DMS 273 (cell line): ENCODE results near the gene OXER1.
A peak's percentile ranks its signal among the peaks of the same experiment; 100 is the strongest.

Source experiments
- DNase-seq: peaks from one replicate; lab custom pipeline; 2025; ENCODE audit not compliant: unreplicated experiment; lab: John Stamatoyannopoulos, UW

Gene OXER1

GRCh38 chr2:42764096-42764495 lies at the start of gene OXER1:
Gene OXER1 (minus strand): TSS chr2:42764135. CDS start chr2:42764062, 73 bp downstream.
- DNase-seq: no peak

DNA sequence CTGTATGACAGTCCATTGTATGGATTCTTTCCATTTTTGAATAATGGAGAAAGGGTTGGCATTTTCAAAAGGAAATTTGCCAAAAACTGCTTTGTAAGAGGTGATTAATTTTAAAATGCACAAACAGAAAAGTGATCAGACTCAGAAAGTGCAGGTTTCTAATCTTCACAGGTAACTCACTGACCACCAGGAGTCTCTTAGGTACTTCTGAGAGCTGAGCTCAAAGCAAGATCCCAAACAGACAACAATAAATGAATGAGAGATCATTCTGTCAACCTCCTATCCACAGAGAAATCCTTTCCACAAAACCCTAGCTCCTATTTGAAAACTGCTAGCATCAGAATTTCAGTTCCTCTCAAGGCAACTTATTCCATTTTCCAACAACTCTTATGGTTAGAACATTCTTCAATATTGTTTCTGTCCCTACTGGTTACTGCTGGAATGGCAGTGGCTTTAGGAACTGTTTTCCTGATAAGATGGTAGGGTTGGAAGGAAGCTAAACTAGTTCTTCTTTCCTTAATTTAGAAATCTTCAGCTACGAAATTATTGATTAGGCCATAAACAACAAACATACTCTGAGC lies 49.1 kb upstream of the OXER1 start:
- DNase-seq: peak; percentile 71

DNA sequence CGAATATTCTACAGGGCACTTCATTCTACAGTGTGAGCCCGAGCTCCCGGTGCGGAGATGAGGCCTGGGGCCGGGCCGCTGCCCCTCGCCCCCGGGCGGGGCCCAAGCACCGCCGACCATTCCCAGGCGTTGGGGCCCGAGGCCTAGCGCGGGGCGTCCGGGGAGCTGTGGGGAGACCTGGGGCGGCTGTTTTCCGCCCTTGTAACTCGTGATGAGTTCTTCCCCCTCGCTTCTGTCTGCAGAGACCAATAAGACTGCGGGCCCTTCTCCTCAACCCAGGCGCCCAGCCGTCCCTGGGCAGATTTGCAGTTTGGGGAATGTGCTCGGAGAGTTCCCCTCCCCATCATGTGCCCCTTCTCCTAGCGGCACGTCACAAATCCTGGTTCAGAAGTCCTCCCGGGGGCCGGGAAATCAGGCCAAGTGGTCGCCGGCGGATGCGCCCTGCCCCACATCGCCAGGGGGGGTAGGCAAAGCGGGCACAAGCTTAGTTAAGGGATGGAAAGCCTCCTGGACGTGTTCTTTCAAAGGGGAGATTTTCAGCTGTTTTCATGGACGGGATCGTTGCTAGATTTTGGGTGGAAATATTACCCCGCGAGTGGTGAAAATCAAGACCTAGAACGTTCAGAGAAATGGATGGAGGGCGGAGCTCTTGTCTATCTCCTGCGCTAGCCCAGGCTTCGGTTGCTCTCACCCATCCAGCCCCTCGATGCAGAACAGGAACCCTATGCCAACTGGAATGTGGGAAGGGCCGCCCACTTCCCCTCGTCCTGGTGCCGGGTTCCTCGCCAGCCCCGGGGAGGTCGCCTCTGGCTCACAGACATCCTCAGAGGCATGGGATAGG lies 47.3 kb upstream of the OXER1 start:
- peak; percentile 77 for DNase-seq

GRCh38 chr2:42810121-42810970 lies 46.4 kb upstream of the OXER1 start:
- DNase-seq: peak; percentile 96

GRCh38 chr2:42809819-42810120 lies 45.8 kb upstream of the OXER1 start:
- DNase-seq: peak; percentile 95

DNA sequence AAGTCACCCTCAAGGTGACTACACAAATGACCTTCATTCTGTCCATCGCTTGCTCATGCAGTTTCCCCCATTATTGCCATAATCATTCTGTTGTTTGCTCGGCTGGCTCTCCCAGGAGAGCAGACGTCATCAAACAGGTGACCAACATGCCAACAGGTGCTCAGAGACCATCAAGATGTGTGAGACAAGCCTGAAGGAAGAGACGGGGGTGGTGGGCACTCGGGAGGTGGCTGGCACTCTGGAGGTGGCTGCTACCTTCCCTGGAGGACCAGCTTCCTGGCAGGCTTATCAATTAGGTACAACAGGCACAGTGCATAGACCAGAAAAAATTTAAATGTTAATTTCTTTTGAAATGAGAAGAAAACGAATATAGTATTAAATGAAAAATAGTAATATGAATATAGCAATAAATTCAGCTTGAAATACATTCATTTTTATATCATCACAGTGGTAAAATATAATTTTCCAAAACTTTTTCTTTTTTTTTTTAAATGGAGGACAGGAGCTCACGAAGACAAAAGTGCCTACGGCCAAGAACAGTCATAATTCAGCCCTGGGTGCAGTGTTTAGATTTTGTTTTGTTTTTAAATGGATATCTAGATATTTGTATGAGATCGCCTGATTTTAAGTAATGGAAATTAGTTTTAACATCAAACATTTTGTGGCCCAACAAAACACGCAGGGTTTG lies 45.3 kb upstream of the OXER1 start:
- DNase-seq: no peak

DNA sequence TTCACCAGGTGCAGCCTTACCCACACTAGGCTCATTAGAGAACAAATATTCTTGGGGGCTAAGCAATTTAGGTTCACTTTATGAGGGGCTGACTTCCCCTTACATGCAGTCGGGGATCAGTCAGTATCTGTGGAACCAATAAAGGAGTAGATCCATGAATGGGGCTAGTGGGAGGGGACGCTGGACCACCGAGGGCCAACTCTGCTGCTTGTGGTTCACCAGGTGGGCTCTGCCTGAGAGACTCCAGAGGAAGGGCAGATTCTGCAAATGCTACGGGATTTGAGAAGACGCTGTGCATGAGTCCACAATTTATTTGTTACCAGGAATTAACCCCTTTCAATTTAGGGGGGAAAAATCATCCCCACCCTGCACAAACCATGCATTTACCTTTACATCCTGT lies 44.4 kb upstream of the OXER1 start:
- DNase-seq: no peak

- DNase-seq: no peak
Measured at GRCh38 chr2:42806786-42807185, 42.9 kb upstream of the OXER1 start.

DNA sequence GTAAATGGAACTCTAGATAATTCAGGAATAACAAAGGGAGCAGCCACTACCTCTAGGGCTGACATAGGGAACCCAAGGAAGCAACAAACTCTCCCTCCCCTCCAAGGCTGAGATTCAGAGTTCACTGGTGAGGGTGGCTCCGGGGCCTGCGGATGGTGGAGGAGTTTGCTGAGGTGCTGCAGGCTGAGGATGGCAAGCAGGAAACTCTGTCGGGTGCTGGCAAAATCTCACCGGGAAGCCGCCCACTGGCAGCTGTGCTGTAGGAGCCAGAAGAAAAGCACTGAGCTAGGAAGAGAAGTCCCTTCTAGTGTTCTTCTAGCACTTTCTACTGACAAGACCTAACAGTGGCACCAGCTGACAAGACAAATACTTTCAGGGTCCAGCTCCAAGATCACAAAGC lies 41.0 kb upstream of the OXER1 start:
- DNase-seq: no peak

DNA sequence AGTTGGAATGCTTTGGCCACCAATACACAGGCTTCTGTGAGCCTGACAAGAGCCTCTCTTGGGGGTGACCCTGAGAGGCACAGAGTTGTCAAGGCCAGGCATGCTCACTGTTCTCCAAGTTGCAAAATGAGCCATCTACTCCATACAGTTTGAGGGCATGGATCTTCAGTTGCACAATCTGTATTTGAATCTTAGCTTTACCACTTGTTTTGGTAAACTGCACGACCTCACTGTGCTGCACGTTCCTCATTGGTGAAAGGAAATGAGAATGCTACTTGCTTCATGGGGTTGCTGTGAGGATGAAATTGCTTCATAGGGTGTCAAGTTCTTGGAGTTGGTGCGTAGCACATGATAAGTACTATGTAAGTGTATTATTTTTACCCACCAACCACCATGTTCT lies 40.4 kb upstream of the OXER1 start:
- DNase-seq: no peak

DNA sequence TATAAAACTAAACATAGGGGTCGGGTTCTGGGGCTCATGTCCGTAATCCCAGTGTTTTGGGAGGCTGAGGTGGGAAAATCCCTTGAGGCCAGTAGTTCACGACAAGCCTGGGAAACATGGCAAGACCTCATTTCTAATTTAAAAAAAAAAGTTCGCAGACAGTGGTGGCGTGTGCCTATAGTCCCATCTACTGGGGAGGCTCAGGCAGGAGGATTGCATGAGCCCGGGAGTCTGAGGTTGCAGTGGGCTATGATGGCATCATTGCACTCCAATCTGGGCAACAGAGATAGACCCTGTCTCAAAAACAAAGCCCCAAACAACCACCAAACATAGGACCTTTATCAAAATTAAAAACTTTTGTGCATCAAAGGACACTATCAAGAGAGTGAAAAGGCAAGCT lies 38.2 kb upstream of the OXER1 start:
- no peak for DNase-seq

DNA sequence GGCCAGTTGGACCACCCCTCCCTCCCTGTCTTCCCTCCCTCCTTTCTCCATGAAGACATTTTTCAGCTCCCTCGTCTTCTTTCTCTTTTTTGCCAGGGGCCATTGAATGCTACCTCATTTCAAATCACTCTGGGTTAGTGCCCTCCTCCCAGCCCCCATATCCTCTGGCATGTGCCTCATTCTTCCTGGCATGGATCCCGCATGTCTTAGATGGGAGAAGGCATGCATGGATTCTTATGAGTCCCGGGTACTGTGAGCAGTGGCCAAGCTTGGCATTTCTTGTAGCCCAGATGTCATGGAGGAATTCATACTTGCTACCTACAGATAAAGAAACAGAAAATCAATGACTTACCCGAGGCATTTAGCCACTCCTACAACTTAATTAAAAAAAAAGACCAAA lies 37.4 kb upstream of the OXER1 start:
- no peak for DNase-seq

DNA sequence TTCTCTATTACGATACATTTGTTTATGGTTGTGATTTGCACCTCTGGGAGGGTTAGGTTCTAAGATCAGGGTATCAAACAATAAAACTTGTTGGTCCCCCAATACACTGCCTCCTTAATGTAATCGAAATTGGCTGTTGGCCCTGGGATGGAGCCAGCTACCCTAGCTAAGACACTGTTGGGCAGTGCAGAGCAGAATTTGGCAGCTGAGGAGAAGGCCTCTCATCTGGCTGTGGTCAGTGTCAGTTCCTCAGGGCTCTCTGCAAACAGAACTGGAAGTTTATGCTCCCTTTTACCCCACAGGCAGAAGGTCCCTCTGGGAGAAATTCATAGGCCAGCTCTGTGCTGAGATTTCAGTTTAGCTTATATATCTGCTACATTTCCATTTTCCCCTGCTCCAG lies 37.0 kb upstream of the OXER1 start:
- no peak for DNase-seq

DNA sequence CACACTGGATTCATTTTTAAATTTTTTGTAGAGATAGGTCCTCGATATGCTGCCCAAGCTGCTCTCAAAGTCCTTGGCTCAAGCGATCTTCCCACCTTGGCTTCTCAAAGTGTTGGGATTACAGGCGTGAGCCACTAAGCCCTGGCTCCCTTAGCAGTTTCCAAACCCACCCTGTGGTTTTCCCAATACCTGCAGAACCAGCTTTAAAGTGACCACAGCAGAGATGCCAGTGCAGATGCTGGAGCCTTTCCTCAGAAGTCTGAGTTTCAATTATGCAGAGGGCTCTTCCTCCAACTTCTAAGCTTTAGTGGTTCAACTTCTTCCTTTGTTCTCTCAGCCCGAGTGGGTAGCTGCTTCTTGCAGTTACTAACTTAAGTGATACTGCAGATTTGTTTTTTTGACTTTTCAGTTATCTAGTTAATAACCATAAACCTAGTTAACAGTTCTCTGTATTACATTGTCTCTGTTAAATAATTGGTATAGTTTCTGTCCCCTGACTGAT lies 36.6 kb upstream of the OXER1 start:
- no peak for DNase-seq

DNA sequence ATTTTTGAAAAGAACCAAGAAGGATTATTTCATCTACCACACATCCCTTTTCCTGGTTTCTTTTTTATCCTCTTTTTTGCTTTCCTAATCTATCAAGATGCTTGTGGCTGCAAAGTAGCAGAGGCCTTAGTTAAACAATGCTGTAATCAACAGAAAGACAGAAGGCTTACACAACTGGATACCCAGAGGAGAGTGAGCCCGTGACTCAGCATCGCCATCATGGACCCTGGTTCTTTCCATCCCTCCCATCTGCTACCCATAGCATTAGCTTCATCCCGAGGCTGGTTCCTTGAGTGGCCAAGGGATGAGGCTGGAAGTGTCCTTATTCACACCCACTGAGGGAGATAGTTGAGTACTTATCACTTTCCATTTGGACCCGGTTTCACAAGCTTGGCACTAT lies 35.9 kb upstream of the OXER1 start:
- no peak for DNase-seq

- DNase-seq: no peak
Measured at GRCh38 chr2:42797281-42797680, 33.3 kb upstream of the OXER1 start.

GRCh38 chr2:42796427-42797248 lies 32.7 kb upstream of the OXER1 start:
- DNase-seq: no peak

DNA sequence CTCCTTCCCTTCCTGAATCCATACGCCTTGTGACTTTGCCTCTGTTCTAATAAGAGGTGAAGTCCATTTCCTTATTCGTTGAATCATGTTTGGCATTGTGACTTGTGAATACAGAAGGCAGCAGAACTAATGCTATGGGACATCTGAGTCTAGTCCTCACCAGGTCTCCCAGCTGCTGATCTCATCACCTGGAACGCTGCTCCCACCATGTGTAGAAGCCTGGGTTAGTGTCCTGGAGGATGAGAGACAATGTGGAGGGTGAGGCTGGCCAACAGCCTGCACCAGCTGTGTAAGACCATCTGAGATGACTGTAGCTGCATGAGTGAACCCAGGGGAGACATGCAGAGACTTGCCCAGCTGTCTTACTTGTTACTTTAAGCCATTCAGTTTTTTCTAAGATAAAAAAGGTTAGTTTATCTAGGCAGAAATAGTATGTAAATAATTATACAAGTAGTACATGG lies 31.9 kb upstream of the OXER1 start:
- DNase-seq: peak; percentile 76

GRCh38 chr2:42795275-42795674 lies 31.3 kb upstream of the OXER1 start:
- no peak for DNase-seq
